Measurements from ENCODE around the gene FLRT3. TPM values are rescaled to one million over a fixed set of nuclear protein-coding genes. Genes with fewer than 3 reads are reported as not detected.

The FLRT3 gene
- total RNA-seq, 5 donors from 2014 or later (not counting 1 experiment from before 2014, with no cell fraction given) = 0.07 TPM; not detected in 4

DNA sequence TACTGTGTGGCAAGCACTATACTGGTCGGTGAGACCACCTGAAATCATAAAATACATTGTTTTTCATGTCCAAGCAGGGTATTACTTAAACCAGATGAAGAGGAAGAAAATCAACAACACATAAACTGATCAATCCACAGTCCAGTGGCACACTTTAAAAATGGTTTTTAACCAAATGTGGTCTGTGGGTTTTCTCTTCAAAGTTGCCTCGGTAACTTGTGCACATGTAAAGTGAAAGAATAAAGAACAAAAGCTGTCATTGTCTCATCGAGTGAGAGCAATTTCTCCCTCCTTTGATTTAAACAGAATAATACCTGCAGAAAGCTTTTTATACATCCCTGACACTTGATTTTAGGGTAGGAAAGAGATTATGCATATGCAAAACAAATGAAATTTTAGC, 3.7 kb downstream of the FLRT3 start:
- no CpG with 5 or more reads among the region's 3 CpGs for WGBS (ENCODE audit: insufficient coverage)
- no peaks in the 10 kb centered on the region for H3K4me1 Mint-ChIP-seq
- ATAC-seq (replicated peaks in 1 of 4) = no peak

DNA sequence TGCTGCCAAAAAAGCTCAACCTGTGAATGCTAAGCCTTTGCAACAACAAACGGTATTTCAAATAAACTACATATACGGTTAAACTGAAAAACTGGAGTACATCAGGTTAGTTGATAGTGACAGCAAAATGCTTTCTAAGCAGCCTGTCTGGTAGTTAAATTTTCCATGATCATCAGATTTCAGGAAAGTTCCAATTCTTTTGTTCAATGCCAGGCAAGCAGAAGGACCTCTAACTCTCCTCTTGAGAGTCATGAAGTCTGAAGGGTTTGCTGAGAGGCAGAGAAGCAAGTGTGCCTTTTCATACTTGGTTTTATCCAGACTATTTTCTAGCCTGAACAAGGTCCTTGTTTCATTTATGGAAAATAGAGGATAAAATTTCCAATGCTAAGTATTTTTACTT, 4.5 kb downstream of the FLRT3 start:
- no peaks in the 10 kb centered on the region for H3K36me3 Mint-ChIP-seq
- peaks cover 0 to 2% of the 10 kb centered on the region in 2 experiments for H3K4me1 ChIP-seq (ENCODE audit: control insufficient read depth in 1 of 2, extremely low read depth in 1 of 2, insufficient read depth in 2 of 2, low read length in 2 of 2)
- H3K9me3 Mint-ChIP-seq = peaks cover 0 to 4% (median 3%) of the 10 kb centered on the region in 3 donors
- POLR2A ChIA-PET = no interaction called here
- H3K27ac ChIP-seq (ENCODE audit: low read length) = no peak overlapping the region
- H3K36me3 ChIP-seq (ENCODE audit: control insufficient read depth in 2 of 2, extremely low read depth in 1 of 2, insufficient read depth in 1 of 2, low read length in 1 of 2) = no peaks in the 10 kb centered on the region
- no peak for DNase-seq
- no CpG with 5 or more reads among the region's 2 CpGs for WGBS (ENCODE audit: insufficient coverage)
- H3K4me1 Mint-ChIP-seq = no peaks in the 10 kb centered on the region
- no peaks in the 10 kb centered on the region for H3K9me3 ChIP-seq
- H3K27me3 ChIP-seq (replicated peaks in 1 of 2; ENCODE audit: control insufficient read depth in 2 of 2, extremely low read depth in 1 of 2, insufficient read depth in 2 of 2, low read length in 1 of 2) = no peaks in the 10 kb centered on the region
- H3K4me3 Mint-ChIP-seq = no peak overlapping the region
- CTCF ChIA-PET = no interaction called here
- no peak for ATAC-seq (replicated peaks in 1 of 4)
- no peaks in the 10 kb centered on the region for H3K27me3 Mint-ChIP-seq
- H3K27ac Mint-ChIP-seq = no peak overlapping the region
- no peak overlapping the region for H3K4me3 ChIP-seq (ENCODE audit: control insufficient read depth in 1 of 2, extremely low read depth in 1 of 2, low read length in 1 of 2)

More for the DNA sequence above, 3.7 kb downstream of the FLRT3 start:
- POLR2A ChIA-PET = no interaction called here
- H3K27ac Mint-ChIP-seq = no peak overlapping the region
- Histone ChIP-seq H3K27me3 (replicated peaks in 1 of 2; ENCODE audit: control insufficient read depth in 2 of 2, extremely low read depth in 1 of 2, insufficient read depth in 2 of 2, low read length in 1 of 2) (no peaks in the 10 kb centered on the region), H3K36me3 (ENCODE audit: control insufficient read depth in 2 of 2, extremely low read depth in 1 of 2, insufficient read depth in 1 of 2, low read length in 1 of 2) (no peaks in the 10 kb centered on the region), H3K4me3 (ENCODE audit: control insufficient read depth in 1 of 2, extremely low read depth in 1 of 2, low read length in 1 of 2) (no peak overlapping the region), H3K9me3 (no peaks in the 10 kb centered on the region), H3K4me1 (ENCODE audit: control insufficient read depth in 1 of 2, extremely low read depth in 1 of 2, insufficient read depth in 2 of 2, low read length in 2 of 2) (peaks cover 0 to 2% of the 10 kb centered on the region in 2 experiments), H3K27ac (ENCODE audit: low read length) (no peak overlapping the region)
- peaks cover 0 to 4% (median 3%) of the 10 kb centered on the region in 3 donors for H3K9me3 Mint-ChIP-seq
- H3K36me3 Mint-ChIP-seq = no peaks in the 10 kb centered on the region
- DNase-seq = no peak
- no peaks in the 10 kb centered on the region for H3K27me3 Mint-ChIP-seq
- CTCF ChIA-PET = no interaction called here
- H3K4me3 Mint-ChIP-seq = no peak overlapping the region

GRCh38 chr20:14331646-14332045, 5.8 kb downstream of the FLRT3 start:
- H3K4me3 Mint-ChIP-seq = no peak overlapping the region
- WGBS (ENCODE audit: insufficient coverage) = 80% methylated on average over 1 of the region's 6 CpGs
- no peak overlapping the region for H3K4me3 ChIP-seq (ENCODE audit: control insufficient read depth in 1 of 2, extremely low read depth in 1 of 2, low read length in 1 of 2)
- H3K36me3 ChIP-seq (ENCODE audit: control insufficient read depth in 2 of 2, extremely low read depth in 1 of 2, insufficient read depth in 1 of 2, low read length in 1 of 2) = no peaks in the 10 kb centered on the region
- no peak for DNase-seq
- ATAC-seq (replicated peaks in 1 of 4) = no peak
- no peak overlapping the region for H3K27ac Mint-ChIP-seq
- CTCF ChIA-PET = no interaction called here
- peaks cover 0 to 7% (median 0%) of the 10 kb centered on the region in 3 donors for H3K9me3 Mint-ChIP-seq
- H3K4me1 Mint-ChIP-seq = no peaks in the 10 kb centered on the region
- no peaks in the 10 kb centered on the region for H3K9me3 ChIP-seq
- POLR2A ChIA-PET = no interaction called here
- no peaks in the 10 kb centered on the region for H3K27me3 Mint-ChIP-seq
- no peaks in the 10 kb centered on the region for H3K36me3 Mint-ChIP-seq
- H3K27ac ChIP-seq (ENCODE audit: low read length) = no peak overlapping the region
- H3K27me3 ChIP-seq (replicated peaks in 1 of 2; ENCODE audit: control insufficient read depth in 2 of 2, extremely low read depth in 1 of 2, insufficient read depth in 2 of 2, low read length in 1 of 2) = no peaks in the 10 kb centered on the region
- no peaks in the 10 kb centered on the region for H3K4me1 ChIP-seq (ENCODE audit: control insufficient read depth in 1 of 2, extremely low read depth in 1 of 2, insufficient read depth in 2 of 2, low read length in 2 of 2)

GRCh38 chr20:14319704-14320103, 17.7 kb downstream of the FLRT3 start:
- no peak overlapping the region for H3K27ac ChIP-seq (ENCODE audit: low read length)
- Mint-ChIP-seq H3K36me3 (no peaks in the 10 kb centered on the region), H3K4me3 (no peak overlapping the region), H3K4me1 (no peaks in the 10 kb centered on the region), H3K27me3 (no peaks in the 10 kb centered on the region), H3K27ac (no peak overlapping the region), H3K9me3 (peaks cover 12 to 27% (median 21%) of the 10 kb centered on the region in 3 donors)
- no peaks in the 10 kb centered on the region for H3K36me3 ChIP-seq (ENCODE audit: control insufficient read depth in 2 of 2, extremely low read depth in 1 of 2, insufficient read depth in 1 of 2, low read length in 1 of 2)
- H3K27me3 ChIP-seq (replicated peaks in 1 of 2; ENCODE audit: control insufficient read depth in 2 of 2, extremely low read depth in 1 of 2, insufficient read depth in 2 of 2, low read length in 1 of 2) = no peaks in the 10 kb centered on the region
- no peaks in the 10 kb centered on the region for H3K9me3 ChIP-seq
- CTCF ChIA-PET = no interaction called here
- no CpG with 5 or more reads among the region's 1 CpG for WGBS (ENCODE audit: insufficient coverage)
- ATAC-seq (replicated peaks in 1 of 4) (no peak), DNase-seq (no peak)
- no peak overlapping the region for H3K4me3 ChIP-seq (ENCODE audit: control insufficient read depth in 1 of 2, extremely low read depth in 1 of 2, low read length in 1 of 2)
- H3K4me1 ChIP-seq (ENCODE audit: control insufficient read depth in 1 of 2, extremely low read depth in 1 of 2, insufficient read depth in 2 of 2, low read length in 2 of 2) = no peaks in the 10 kb centered on the region
- POLR2A ChIA-PET = no interaction called here

- H3K4me1 Mint-ChIP-seq = no peaks in the 10 kb centered on the region
- H3K4me3 Mint-ChIP-seq = no peak overlapping the region
- ATAC-seq (replicated peaks in 1 of 4) = no peak
- H3K27me3 ChIP-seq (replicated peaks in 1 of 2; ENCODE audit: control insufficient read depth in 2 of 2, extremely low read depth in 1 of 2, insufficient read depth in 2 of 2, low read length in 1 of 2) = no peaks in the 10 kb centered on the region
- H3K4me1 ChIP-seq (ENCODE audit: control insufficient read depth in 1 of 2, extremely low read depth in 1 of 2, insufficient read depth in 2 of 2, low read length in 2 of 2) = no peaks in the 10 kb centered on the region
- H3K27me3 Mint-ChIP-seq = no peaks in the 10 kb centered on the region
- no peaks in the 10 kb centered on the region for H3K36me3 Mint-ChIP-seq
- no peak overlapping the region for H3K27ac ChIP-seq (ENCODE audit: low read length)
- no peak for DNase-seq
- no peak overlapping the region for H3K27ac Mint-ChIP-seq
- no peaks in the 10 kb centered on the region for H3K36me3 ChIP-seq (ENCODE audit: control insufficient read depth in 2 of 2, extremely low read depth in 1 of 2, insufficient read depth in 1 of 2, low read length in 1 of 2)
- no CpG with 5 or more reads among the region's 2 CpGs for WGBS (ENCODE audit: insufficient coverage)
- no peaks in the 10 kb centered on the region for H3K9me3 ChIP-seq
- POLR2A ChIA-PET = no interaction called here
- CTCF ChIA-PET = no interaction called here
- H3K9me3 Mint-ChIP-seq = peaks cover 8 to 15% (median 9%) of the 10 kb centered on the region in 3 donors
- H3K4me3 ChIP-seq (ENCODE audit: control insufficient read depth in 1 of 2, extremely low read depth in 1 of 2, low read length in 1 of 2) = no peak overlapping the region
These were observed 23.9 kb downstream of the FLRT3 start for GRCh38 chr20:14313341-14314020.

GRCh38 chr20:14312001-14312400, 25.4 kb downstream of the FLRT3 start:
- no peaks in the 10 kb centered on the region for H3K27me3 Mint-ChIP-seq
- ChIA-PET POLR2A (no interaction called here), CTCF (no interaction called here)
- H3K4me1 Mint-ChIP-seq = no peaks in the 10 kb centered on the region
- H3K9me3 Mint-ChIP-seq = peaks cover 6 to 14% (median 8%) of the 10 kb centered on the region in 3 donors
- no CpG with 5 or more reads among the region's 2 CpGs for WGBS (ENCODE audit: insufficient coverage)
- ATAC-seq (replicated peaks in 1 of 4) (no peak), DNase-seq (no peak)
- no peak overlapping the region for H3K27ac Mint-ChIP-seq
- H3K36me3 Mint-ChIP-seq = no peaks in the 10 kb centered on the region
- H3K9me3 ChIP-seq = no peaks in the 10 kb centered on the region
- H3K27me3 ChIP-seq (replicated peaks in 1 of 2; ENCODE audit: control insufficient read depth in 2 of 2, extremely low read depth in 1 of 2, insufficient read depth in 2 of 2, low read length in 1 of 2) = no peaks in the 10 kb centered on the region
- no peak overlapping the region for H3K4me3 Mint-ChIP-seq
- no peak overlapping the region for H3K4me3 ChIP-seq (ENCODE audit: control insufficient read depth in 1 of 2, extremely low read depth in 1 of 2, low read length in 1 of 2)
- no peaks in the 10 kb centered on the region for H3K4me1 ChIP-seq (ENCODE audit: control insufficient read depth in 1 of 2, extremely low read depth in 1 of 2, insufficient read depth in 2 of 2, low read length in 2 of 2)
- no peak overlapping the region for H3K27ac ChIP-seq (ENCODE audit: low read length)
- H3K36me3 ChIP-seq (ENCODE audit: control insufficient read depth in 2 of 2, extremely low read depth in 1 of 2, insufficient read depth in 1 of 2, low read length in 1 of 2) = no peaks in the 10 kb centered on the region
